ENCODE measurements around the gene RCHY1. TPM values are rescaled to one million over a fixed set of nuclear protein-coding genes. Genes with fewer than 3 reads are reported as not detected.

Gene RCHY1
- total RNA-seq, 1 donor from 2014 or later, result 42.9 TPM

- DNase-seq (ENCODE audit: low spot score in 2 of 2, unreplicated experiment in 2 of 2), result no peak
- H3K4me3 Mint-ChIP-seq, result no peak overlapping the region
- peaks cover 23% of the 10 kb centered on the region for H3K9me3 Mint-ChIP-seq
- H3K36me3 Mint-ChIP-seq, result peaks cover 37% of the 10 kb centered on the region
- TF ChIP-seq, protein P1, sequence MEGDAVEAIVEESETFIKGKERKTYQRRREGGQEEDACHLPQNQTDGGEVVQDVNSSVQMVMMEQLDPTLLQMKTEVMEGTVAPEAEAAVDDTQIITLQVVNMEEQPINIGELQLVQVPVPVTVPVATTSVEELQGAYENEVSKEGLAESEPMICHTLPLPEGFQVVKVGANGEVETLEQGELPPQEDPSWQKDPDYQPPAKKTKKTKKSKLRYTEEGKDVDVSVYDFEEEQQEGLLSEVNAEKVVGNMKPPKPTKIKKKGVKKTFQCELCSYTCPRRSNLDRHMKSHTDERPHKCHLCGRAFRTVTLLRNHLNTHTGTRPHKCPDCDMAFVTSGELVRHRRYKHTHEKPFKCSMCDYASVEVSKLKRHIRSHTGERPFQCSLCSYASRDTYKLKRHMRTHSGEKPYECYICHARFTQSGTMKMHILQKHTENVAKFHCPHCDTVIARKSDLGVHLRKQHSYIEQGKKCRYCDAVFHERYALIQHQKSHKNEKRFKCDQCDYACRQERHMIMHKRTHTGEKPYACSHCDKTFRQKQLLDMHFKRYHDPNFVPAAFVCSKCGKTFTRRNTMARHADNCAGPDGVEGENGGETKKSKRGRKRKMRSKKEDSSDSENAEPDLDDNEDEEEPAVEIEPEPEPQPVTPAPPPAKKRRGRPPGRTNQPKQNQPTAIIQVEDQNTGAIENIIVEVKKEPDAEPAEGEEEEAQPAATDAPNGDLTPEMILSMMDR (IDR thresholded peaks at IDR 0.05; ENCODE audit: unreplicated experiment), result no peak
- peaks cover 2% of the 10 kb centered on the region for H3K4me1 Mint-ChIP-seq
- no peaks in the 10 kb centered on the region for H3K27me3 Mint-ChIP-seq (ENCODE audit: low read depth)
- no peak overlapping the region for H3K27ac Mint-ChIP-seq
Measured at GRCh38 chr4:75495476-75495875, 18.7 kb downstream of the RCHY1 start.

GRCh38 chr4:75494563-75494962 is 19.6 kb downstream of the RCHY1 start:
- no peak overlapping the region for H3K27ac Mint-ChIP-seq
- peaks cover 20% of the 10 kb centered on the region for H3K9me3 Mint-ChIP-seq
- TF ChIP-seq, protein P1 (IDR thresholded peaks at IDR 0.05; ENCODE audit: unreplicated experiment), result no peak
- peaks cover 30% of the 10 kb centered on the region for H3K36me3 Mint-ChIP-seq
- peaks cover 2% of the 10 kb centered on the region for H3K4me1 Mint-ChIP-seq
- no peak for DNase-seq (ENCODE audit: low spot score in 2 of 2, unreplicated experiment in 2 of 2)
- H3K27me3 Mint-ChIP-seq (ENCODE audit: low read depth), result no peaks in the 10 kb centered on the region
- no peak overlapping the region for H3K4me3 Mint-ChIP-seq

DNA sequence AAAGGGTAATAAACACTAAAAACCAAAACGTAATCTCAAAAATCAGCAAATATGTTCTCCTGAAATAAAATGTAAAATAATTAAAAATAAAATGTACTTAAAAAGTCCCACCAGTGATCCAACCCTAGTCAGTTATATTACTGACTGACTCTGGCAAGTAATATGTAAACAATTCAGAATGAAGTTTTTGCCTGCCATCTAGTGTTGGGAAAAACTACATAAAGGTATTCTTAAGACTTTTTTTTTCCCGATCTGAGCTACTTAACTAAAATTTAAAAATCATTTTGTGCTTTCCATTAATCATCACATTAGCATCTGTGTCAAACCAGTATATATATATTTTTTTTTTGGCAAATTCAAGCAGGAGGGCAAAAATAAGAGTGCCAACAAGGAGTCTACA is 24.0 kb downstream of the RCHY1 start:
- no peaks in the 10 kb centered on the region for H3K27me3 Mint-ChIP-seq (ENCODE audit: low read depth)
- TF ChIP-seq, protein P1 (IDR thresholded peaks at IDR 0.05; ENCODE audit: unreplicated experiment), result peak; percentile 27
- H3K4me1 Mint-ChIP-seq, result no peaks in the 10 kb centered on the region
- H3K9me3 Mint-ChIP-seq, result no peaks in the 10 kb centered on the region
- no peak overlapping the region for H3K27ac Mint-ChIP-seq
- no peak overlapping the region for H3K4me3 Mint-ChIP-seq
- H3K36me3 Mint-ChIP-seq, result peaks cover 12% of the 10 kb centered on the region
- no peak for DNase-seq (ENCODE audit: low spot score in 2 of 2, unreplicated experiment in 2 of 2)

- H3K9me3 Mint-ChIP-seq, result no peaks in the 10 kb centered on the region
Measured at GRCh38 chr4:75484190-75484589, 30.0 kb downstream of the RCHY1 start.

DNA sequence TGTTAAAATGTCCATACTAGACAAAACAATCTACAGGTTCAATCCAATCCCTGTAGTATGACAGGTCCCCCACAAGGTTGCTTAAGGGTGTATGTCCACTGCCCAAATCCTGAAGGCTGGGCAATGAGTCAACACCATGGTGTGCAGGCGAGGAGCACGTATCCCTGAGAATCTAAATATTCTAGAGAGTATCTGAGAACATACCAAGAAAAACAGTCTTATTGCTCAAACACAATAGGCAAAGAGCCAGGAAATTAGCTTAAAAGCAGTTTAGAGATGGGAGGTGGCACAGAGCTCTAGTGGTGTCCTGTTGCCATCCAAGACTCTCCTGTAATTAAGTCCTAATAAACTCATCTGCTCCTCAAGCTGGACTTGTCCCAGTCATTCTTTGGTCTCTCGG is 37.0 kb downstream of the RCHY1 start:
- Mint-ChIP-seq H3K4me1 (no peaks in the 10 kb centered on the region), H3K4me3 (no peak overlapping the region), H3K27me3 (ENCODE audit: low read depth) (no peaks in the 10 kb centered on the region), H3K9me3 (peaks cover 26% of the 10 kb centered on the region), H3K27ac (no peak overlapping the region), H3K36me3 (peaks cover 49% of the 10 kb centered on the region)
- TF ChIP-seq, protein P1 (IDR thresholded peaks at IDR 0.05; ENCODE audit: unreplicated experiment), result no peak
- no peak for DNase-seq (ENCODE audit: low spot score in 2 of 2, unreplicated experiment in 2 of 2)

More at GRCh38 chr4:75484190-75484589, 30.0 kb downstream of the RCHY1 start:
- TF ChIP-seq, protein P1 (IDR thresholded peaks at IDR 0.05; ENCODE audit: unreplicated experiment), result no peak
- peaks cover 21% of the 10 kb centered on the region for H3K36me3 Mint-ChIP-seq
- no peak for DNase-seq (ENCODE audit: low spot score in 2 of 2, unreplicated experiment in 2 of 2)
- H3K4me1 Mint-ChIP-seq, result no peaks in the 10 kb centered on the region
- H3K27me3 Mint-ChIP-seq (ENCODE audit: low read depth), result no peaks in the 10 kb centered on the region
- H3K4me3 Mint-ChIP-seq, result no peak overlapping the region
- no peak overlapping the region for H3K27ac Mint-ChIP-seq

DNA sequence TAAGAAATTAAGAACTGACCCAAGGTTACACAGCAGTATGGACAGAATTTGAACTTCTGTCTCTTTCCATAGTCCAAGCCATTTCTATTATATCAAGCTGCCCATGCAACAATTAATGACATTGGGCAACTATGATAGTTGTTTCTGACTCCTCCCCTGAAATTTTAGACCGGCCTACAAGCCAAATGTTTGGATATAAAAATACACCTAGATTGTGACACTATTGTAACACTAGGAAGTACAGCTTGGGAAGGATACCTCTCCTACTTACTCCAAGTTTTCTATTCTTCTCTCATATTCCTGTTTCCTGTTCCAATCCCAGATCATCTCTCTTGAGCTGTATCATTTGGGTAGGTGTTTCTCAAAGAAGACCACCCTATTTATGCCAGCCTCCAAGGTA is 43.5 kb downstream of the RCHY1 start:
- TF ChIP-seq, protein P1 (IDR thresholded peaks at IDR 0.05; ENCODE audit: unreplicated experiment), result no peak
- H3K36me3 Mint-ChIP-seq, result peaks cover 9% of the 10 kb centered on the region
- H3K4me1 Mint-ChIP-seq, result no peaks in the 10 kb centered on the region
- H3K27me3 Mint-ChIP-seq (ENCODE audit: low read depth), result no peaks in the 10 kb centered on the region
- H3K9me3 Mint-ChIP-seq, result no peaks in the 10 kb centered on the region
- no peak overlapping the region for H3K4me3 Mint-ChIP-seq
- DNase-seq (ENCODE audit: low spot score in 2 of 2, unreplicated experiment in 2 of 2), result no peak
- H3K27ac Mint-ChIP-seq, result no peak overlapping the region

All from mesothelial cell of epicardium (in vitro differentiated cells).